ENCODE results near the gene PARD3B. TPM values are rescaled to one million over a fixed set of nuclear protein-coding genes. Genes with fewer than 3 reads are reported as not detected.

The PARD3B gene
- total RNA-seq, 6 experiments from 2014 or later, result 5.3 to 11.2 (median 8.3) TPM

DNA sequence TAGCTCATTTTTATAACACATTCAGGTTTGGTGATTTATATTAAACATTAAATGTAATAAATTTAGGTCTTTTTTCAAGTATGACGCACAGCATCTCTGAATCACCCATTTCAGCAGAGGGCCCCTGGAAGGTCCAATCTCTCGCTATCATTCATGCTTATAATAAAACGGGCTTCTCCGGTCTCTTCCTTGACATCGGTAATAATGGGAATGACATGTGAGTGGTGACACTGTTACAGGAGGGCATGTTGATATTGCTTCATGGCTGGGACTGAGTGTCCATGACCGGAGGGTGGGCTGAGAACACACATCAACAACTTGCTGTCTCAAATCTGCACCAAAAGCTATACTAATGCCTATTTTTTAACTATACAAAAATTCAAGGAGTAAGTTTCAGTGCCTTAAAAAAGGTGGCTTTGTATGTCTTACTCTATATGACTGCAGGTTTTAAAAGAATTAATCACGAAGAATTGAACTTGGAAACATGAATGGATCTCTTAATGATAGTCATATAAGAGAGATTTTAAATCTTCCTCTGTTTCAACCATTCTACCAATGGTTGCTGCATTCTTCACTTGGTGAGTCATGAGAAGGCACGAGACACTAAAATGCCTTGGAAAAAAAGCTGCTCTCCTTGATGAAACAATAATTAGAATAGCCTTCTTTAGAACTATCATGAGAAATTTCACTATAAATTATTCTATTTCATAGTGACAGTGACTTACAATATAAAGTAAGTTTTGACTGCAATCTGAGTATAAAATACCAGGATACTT is 1035.1 kb downstream of the PARD3B start:
- 88% methylated on average over 8 of the region's 8 CpGs for whole genome bisulfite sequencing (ENCODE audit: insufficient coverage, low coverage, low lambda C conversion rate, missing lambda C conversion rate)
- Histone ChIP-seq H3K4me3 (no peak overlapping the region), H3K9me3 (no peaks in the 10 kb centered on the region), H3K27ac (no peak overlapping the region), H3K36me3 (no peaks in the 10 kb centered on the region), H3K4me1 (no peaks in the 10 kb centered on the region), H3K27me3 (no peaks in the 10 kb centered on the region)
- DNase-seq (no peak), ATAC-seq (no peak)
- intact Hi-C loops (cut with DNase I), result no loop called here
- TF ChIP-seq, protein P1, sequence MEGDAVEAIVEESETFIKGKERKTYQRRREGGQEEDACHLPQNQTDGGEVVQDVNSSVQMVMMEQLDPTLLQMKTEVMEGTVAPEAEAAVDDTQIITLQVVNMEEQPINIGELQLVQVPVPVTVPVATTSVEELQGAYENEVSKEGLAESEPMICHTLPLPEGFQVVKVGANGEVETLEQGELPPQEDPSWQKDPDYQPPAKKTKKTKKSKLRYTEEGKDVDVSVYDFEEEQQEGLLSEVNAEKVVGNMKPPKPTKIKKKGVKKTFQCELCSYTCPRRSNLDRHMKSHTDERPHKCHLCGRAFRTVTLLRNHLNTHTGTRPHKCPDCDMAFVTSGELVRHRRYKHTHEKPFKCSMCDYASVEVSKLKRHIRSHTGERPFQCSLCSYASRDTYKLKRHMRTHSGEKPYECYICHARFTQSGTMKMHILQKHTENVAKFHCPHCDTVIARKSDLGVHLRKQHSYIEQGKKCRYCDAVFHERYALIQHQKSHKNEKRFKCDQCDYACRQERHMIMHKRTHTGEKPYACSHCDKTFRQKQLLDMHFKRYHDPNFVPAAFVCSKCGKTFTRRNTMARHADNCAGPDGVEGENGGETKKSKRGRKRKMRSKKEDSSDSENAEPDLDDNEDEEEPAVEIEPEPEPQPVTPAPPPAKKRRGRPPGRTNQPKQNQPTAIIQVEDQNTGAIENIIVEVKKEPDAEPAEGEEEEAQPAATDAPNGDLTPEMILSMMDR (IDR thresholded peaks at IDR 0.05), result no peak
- TF ChIP-seq POLR2A (IDR thresholded peaks at IDR 0.05), result no peak

DNA sequence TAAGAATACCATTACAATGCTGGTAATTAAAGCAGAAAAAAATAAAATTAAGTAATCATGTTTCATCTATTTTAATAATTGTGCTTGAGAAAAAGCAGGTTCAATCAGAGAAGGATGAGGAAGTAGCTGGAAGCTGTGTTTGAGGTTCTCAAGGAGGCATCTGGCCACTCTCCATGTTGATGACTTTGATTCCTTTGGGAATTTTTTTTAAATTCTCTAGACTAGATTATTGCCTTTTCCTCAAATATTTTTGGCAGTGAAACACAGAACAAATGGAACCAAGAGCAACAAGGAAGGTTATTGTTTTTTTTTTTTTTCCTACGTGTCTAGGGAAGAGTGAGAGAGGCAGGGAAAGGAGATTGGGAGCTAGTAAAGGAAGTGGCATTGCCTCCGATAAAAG is 1037.1 kb downstream of the PARD3B start:
- ATAC-seq (no peak), DNase-seq (no peak)
- no peak overlapping the region for H3K4me3 ChIP-seq
- no peaks in the 10 kb centered on the region for H3K36me3 ChIP-seq
- H3K27ac ChIP-seq, result no peak overlapping the region
- intact Hi-C loops (cut with DNase I), result no loop called here
- H3K4me1 ChIP-seq, result no peaks in the 10 kb centered on the region
- TF ChIP-seq, protein P1 (IDR thresholded peaks at IDR 0.05), result no peak
- TF ChIP-seq POLR2A (IDR thresholded peaks at IDR 0.05), result no peak
- no peaks in the 10 kb centered on the region for H3K27me3 ChIP-seq
- whole genome bisulfite sequencing (ENCODE audit: insufficient coverage, low coverage, low lambda C conversion rate, missing lambda C conversion rate), result 73% methylated on average over 2 of the region's 2 CpGs
- no peaks in the 10 kb centered on the region for H3K9me3 ChIP-seq

DNA sequence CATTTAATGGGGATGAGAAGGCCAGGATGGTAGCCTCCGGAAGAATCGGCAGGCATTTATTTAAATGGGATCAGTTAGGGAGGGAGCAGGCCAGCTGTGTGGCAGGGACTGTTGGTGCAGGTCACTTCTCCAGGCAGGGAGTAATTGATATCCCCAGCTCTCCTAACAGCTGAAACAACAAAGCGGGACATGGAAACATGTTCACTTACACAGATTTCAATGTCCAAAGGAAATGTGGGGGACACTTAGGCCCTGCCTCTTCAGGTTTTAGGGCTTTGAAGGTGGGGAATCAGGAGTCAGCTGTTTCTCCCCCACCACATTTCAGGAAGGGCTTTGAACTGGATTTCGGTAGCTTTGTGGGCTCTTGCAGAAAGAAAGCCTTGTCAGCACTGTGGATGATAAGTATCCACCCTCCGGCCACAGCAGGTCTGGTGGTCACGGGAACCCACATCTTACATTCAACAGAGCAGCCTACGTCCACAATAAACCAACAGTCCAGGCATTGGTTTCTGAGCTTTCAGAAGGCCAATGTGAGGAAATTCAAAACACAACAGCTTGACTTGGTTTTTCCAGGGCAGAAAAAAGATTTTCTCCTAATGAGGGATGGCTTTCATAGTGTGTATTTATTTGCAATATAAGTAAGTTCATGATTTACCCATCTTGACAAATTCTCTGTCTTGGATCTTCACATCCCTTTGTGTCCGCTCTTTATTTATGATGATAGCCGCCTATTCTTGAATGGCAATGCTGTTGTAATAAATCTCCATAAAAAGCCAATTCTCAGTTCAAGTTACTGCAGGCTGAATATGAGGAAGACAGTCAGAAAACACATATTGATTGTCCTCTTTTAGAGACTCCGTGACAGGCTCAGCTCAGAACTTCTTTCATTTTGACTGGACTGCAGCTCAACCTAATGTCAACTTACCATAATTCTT is 1040.4 kb downstream of the PARD3B start:
- ATAC-seq (no peak), DNase-seq (no peak)
- no peaks in the 10 kb centered on the region for H3K4me1 ChIP-seq
- TF ChIP-seq, protein P1 (IDR thresholded peaks at IDR 0.05), result no peak
- TF ChIP-seq POLR2A (IDR thresholded peaks at IDR 0.05), result no peak
- no peaks in the 10 kb centered on the region for H3K36me3 ChIP-seq
- H3K27ac ChIP-seq, result no peak overlapping the region
- no peaks in the 10 kb centered on the region for H3K27me3 ChIP-seq
- no peak overlapping the region for H3K4me3 ChIP-seq
- no peaks in the 10 kb centered on the region for H3K9me3 ChIP-seq
- intact Hi-C loops (cut with DNase I), result no loop called here
- 76% methylated on average over 8 of the region's 10 CpGs for WGBS (ENCODE audit: insufficient coverage, low coverage, low lambda C conversion rate, missing lambda C conversion rate)

DNA sequence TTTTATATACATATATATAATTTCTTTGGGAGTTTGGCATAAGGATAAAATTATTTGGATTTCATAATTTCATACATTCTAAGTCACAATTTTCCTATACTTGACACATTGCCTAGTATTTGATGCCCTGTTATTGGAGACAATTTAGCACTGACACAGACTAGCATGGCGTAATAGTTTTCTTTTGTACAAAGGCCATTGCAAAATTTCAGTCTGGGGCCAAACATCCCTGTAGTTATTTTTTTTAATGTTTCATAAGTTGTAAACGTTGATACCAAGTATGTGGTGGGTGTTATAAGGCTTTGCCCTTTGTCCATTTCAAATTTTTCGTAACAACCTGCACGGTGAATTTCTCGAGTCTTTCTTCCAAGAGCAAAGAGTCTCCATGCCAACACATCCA is 1041.4 kb downstream of the PARD3B start:
- no peak overlapping the region for H3K4me3 ChIP-seq
- no peaks in the 10 kb centered on the region for H3K9me3 ChIP-seq
- H3K4me1 ChIP-seq, result no peaks in the 10 kb centered on the region
- no peaks in the 10 kb centered on the region for H3K36me3 ChIP-seq
- intact Hi-C loops (cut with DNase I), result no loop called here
- H3K27me3 ChIP-seq, result no peaks in the 10 kb centered on the region
- H3K27ac ChIP-seq, result no peak overlapping the region
- TF ChIP-seq, protein P1 (IDR thresholded peaks at IDR 0.05), result no peak
- no peak for TF ChIP-seq POLR2A (IDR thresholded peaks at IDR 0.05)
- 78% methylated on average over 5 of the region's 5 CpGs for WGBS (ENCODE audit: insufficient coverage, low coverage, low lambda C conversion rate, missing lambda C conversion rate)
- ATAC-seq (no peak), DNase-seq (no peak)
